H1 (cell line): Measurements from ENCODE around the gene CYP2W1. TPM values are rescaled to one million over a fixed set of nuclear protein-coding genes. Genes with fewer than 3 reads are reported as not detected.

Source experiments
- ASH2L ChIP-seq: fragments of 200-600, 300-600 bp; sonication (generic); IDR thresholded peaks from one replicate; pipeline ENCODE4 v1.7.1; 2017; ENCODE audit warnings: low read length
- CBX5 ChIP-seq: fragments of 300-800, 300-1000 bp; sonication (generic); IDR thresholded peaks from 2 replicates; pipeline ENCODE4 v1.7.1; 2016; ENCODE audit warnings: antibody characterized with exemption, low read length, low read depth
- PHF8 ChIP-seq: fragments of 200-600 bp; sonication (generic); conservative IDR thresholded peaks from 2 replicates; pipeline ENCODE4 v1.7.1; 2012; ENCODE audit warnings: low read depth, mild to moderate bottlenecking, inconsistent platforms, low read length, moderate library complexity
- POLR2AphosphoS5 ChIP-seq: IDR thresholded peaks from 2 replicates; pipeline ENCODE4 v1.6.1; 2011; ENCODE audit warnings: low read depth, low read length
- polyA plus RNA-seq, 7 experiments: library from polyadenylated mRNA; depleted of rRNA in 3 of 7; stranded (reverse) in 5 of 7; unstranded in 2 of 7; fragments of >200 nt in 5 of 7; fragments of 200-250 nt in 2 of 7; gene quantifications; 1 replicate in 5 of 7; 2 replicates in 1 of 7; 4 replicates in 1 of 7; pipeline versions ENCODE4 v1.2.1 to v1.2.3, GENCODE V29; 2011 to 2013; ENCODE audit warnings: missing spikeins in 2 of 7, mixed read lengths in 2 of 7
- total RNA-seq: library from RNA; stranded (reverse); fragmentation: NEBNext Ultra II Directional; extraction: Animal tissue kit (Norgen Biotek cat#: 25700); gene quantifications from 2 replicates; pipeline ENCODE4 v1.2.1, GENCODE V29; 2021
- TF ChIP-seq, protein P1 (sequence below): IDR thresholded peaks from 2 replicates; pipeline ENCODE4 v1.6.1; 2012; ENCODE audit warnings: inconsistent platforms
- TF ChIP-seq, protein P2 (sequence below): IDR thresholded peaks from 2 replicates; pipeline ENCODE4 v1.6.1; 2011; ENCODE audit warnings: low read length, improper control_type of control experiment

Gene CYP2W1
- total and polyA plus RNA-seq, 2 of the 8 experiments (the other 6 are each of a cell fraction or from before 2014, with no cell fraction given) = not detected

DNA sequence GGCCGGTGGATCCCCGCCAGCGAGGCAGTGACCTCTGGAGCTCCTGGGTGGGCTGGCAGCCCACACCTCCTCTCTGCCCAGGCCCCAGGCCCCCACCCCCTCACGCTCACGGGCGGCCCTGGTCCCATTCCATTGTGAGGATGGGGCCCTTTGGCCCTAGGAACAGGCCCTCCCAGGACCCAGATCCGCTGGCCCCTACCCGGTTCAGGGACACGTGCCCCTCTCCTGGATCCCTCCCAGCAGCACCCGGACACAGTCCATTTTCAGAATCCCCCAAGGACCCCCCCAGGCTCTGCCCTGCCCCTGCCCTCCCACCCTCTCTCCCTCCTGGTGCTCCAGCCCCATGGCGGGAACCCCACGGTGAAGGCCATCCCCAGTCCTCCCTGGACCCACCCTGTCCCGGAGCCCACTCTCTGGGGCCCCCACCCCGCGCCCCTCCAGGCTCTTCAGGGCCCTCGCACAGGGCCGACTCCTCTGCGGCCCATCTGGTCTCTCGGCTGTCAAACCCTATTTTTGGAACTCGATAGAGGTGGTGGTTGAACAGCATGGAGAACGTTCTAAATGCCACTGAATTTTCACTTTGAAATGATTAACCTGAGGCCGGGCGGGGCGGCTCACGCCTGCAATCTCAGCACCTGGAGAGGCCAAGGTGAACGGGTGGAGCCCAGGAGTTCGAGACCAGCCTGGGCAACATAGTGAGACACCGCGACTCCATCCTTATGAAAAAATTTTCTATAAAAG lies 36.6 kb upstream of the CYP2W1 start (continued):
- TF ChIP-seq, protein P1, sequence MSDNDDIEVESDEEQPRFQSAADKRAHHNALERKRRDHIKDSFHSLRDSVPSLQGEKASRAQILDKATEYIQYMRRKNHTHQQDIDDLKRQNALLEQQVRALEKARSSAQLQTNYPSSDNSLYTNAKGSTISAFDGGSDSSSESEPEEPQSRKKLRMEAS = no peak
- TF ChIP-seq ASH2L = no peak
- TF ChIP-seq CBX5 = no peak
- no peak for TF ChIP-seq PHF8
- TF ChIP-seq POLR2AphosphoS5 = no peak
- TF ChIP-seq, protein P2, sequence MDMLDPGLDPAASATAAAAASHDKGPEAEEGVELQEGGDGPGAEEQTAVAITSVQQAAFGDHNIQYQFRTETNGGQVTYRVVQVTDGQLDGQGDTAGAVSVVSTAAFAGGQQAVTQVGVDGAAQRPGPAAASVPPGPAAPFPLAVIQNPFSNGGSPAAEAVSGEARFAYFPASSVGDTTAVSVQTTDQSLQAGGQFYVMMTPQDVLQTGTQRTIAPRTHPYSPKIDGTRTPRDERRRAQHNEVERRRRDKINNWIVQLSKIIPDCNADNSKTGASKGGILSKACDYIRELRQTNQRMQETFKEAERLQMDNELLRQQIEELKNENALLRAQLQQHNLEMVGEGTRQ = no peak
- TF ChIP-seq, all 59 proteins: peak for 0
